H1 (cell line): ENCODE measurements around the gene CHAT. TPM values are rescaled to one million over a fixed set of nuclear protein-coding genes. Genes with fewer than 3 reads are reported as not detected.

Experiments used
- BRCA1 ChIP-seq: IDR thresholded peaks from 2 replicates; pipeline ENCODE4 v1.6.1; 2012; ENCODE audit warnings: low read depth, low read length, improper control_type of control experiment
- CHD1 ChIP-seq: IDR thresholded peaks from 2 replicates; pipeline ENCODE4 v1.6.1; 2012; ENCODE audit warnings: low read depth, low read length, improper control_type of control experiment
- NANOG ChIP-seq: IDR thresholded peaks from 2 replicates; pipeline ENCODE4 v1.6.1; 2011; ENCODE audit warnings: low read length, low read depth, mild to moderate bottlenecking, inconsistent platforms; ENCODE audit not compliant: insufficient read depth, poor library complexity, severe bottlenecking
- RAD21 ChIP-seq, 2 experiments: IDR thresholded peaks in 1 of 2; conservative IDR thresholded peaks in 1 of 2; 2 replicates each; pipeline ENCODE4 v1.6.1; 2011; ENCODE audit warnings: low read depth in 2 of 2, low read length in 2 of 2, improper control_type of control experiment in 1 of 2, inconsistent platforms in 1 of 2, mild to moderate bottlenecking in 1 of 2, moderate library complexity in 1 of 2
- RFX5 ChIP-seq: IDR thresholded peaks from 2 replicates; pipeline ENCODE4 v1.6.1; 2011; ENCODE audit warnings: low read depth, low read length, improper control_type of control experiment, borderline replicate concordance
- TEAD4 ChIP-seq: IDR thresholded peaks from 2 replicates; pipeline ENCODE4 v1.6.1; 2012; ENCODE audit warnings: low read depth, low read length, inconsistent platforms, mixed read lengths
- polyA plus RNA-seq, 7 experiments: library from polyadenylated mRNA; depleted of rRNA in 3 of 7; stranded (reverse) in 5 of 7; unstranded in 2 of 7; fragments of >200 nt in 5 of 7; fragments of 200-250 nt in 2 of 7; gene quantifications; 1 replicate in 5 of 7; 2 replicates in 1 of 7; 4 replicates in 1 of 7; pipeline versions ENCODE4 v1.2.1 to v1.2.3, GENCODE V29; 2011 to 2013; ENCODE audit warnings: missing spikeins in 2 of 7, mixed read lengths in 2 of 7
- total RNA-seq: library from RNA; stranded (reverse); fragmentation: NEBNext Ultra II Directional; extraction: Animal tissue kit (Norgen Biotek cat#: 25700); gene quantifications from 2 replicates; pipeline ENCODE4 v1.2.1, GENCODE V29; 2021

CHAT gene
- total and polyA plus RNA-seq, 2 of the 8 experiments (the other 6 are each of a cell fraction or from before 2014, with no cell fraction given), result not detected

DNA sequence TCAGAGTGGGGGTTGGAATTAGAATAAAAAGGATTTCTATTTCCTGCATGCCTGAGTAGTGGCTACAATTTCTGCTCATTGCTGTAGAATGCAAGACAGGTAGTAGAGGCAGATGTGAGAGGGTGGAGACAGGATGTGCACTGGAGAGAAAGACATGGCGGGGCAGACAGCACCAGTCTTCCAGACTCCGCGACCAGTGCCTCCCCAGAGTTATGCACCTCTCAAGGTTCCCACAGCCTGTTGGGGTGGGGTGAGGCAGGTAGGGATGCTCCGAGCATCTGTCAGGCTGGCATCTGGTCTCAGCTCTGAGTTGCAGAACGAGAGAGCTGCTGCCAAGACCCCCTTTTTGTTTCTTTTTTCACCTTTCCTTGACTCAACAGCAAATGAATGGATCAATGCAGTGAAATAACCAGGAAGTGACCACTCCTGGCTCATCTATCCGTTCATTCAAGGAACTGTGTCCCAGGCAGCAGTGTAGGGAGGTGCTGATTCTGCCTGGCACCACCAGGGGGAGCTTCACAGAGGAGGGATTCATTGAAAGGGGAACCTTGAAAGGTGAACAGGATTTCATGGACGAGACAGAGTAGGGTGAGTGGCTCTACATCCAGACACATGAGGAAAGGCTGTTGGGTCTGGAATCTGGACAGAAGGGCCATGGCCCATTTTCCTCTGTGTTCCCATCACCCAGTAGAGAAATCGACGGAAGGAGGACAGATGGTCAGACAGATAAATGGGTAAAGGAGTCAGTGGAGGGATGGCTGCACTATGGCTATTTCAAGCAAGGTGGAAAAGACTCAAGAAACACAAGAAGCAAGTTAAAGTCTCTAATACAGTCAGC is 20.9 kb upstream of the CHAT start (continued):
- TF ChIP-seq RAD21 (IDR thresholded peaks at IDR 0.05 in 1 of 2, conservative IDR thresholded peaks at IDR 0.05 in 1 of 2; ENCODE audit: low read depth in 2 of 2, low read length in 2 of 2) (peak; percentile 50 to 66), CHD1 (no peak), TEAD4 (no peak), BRCA1 (no peak), RFX5 (no peak), NANOG (no peak)
